ENCODE data around the gene NR1I2.
A peak's percentile ranks its signal among the peaks of the same experiment; 100 is the strongest.

Gene NR1I2

GRCh38 chr3:119826711-119827608 is 45.1 kb downstream of the NR1I2 start:
- DNase-seq = no peak

GRCh38 chr3:119829420-119829819 is 47.5 kb downstream of the NR1I2 start:
- DNase-seq = no peak

- no peak for DNase-seq
These were observed 49.1 kb downstream of the NR1I2 start for GRCh38 chr3:119831022-119831421.

- DNase-seq = peak; percentile 97
These were observed 50.1 kb downstream of the NR1I2 start for GRCh38 chr3:119831941-119832371.

GRCh38 chr3:119834754-119835370 is 53.0 kb downstream of the NR1I2 start:
- DNase-seq = no peak

- DNase-seq = no peak
These were observed 53.7 kb downstream of the NR1I2 start for GRCh38 chr3:119835556-119835955.

- DNase-seq = no peak
These were observed 60.0 kb downstream of the NR1I2 start for GRCh38 chr3:119841808-119842471.

- no peak for DNase-seq
These were observed 67.2 kb downstream of the NR1I2 start for GRCh38 chr3:119849126-119849525.

- no peak for DNase-seq
These were observed 74.8 kb downstream of the NR1I2 start for GRCh38 chr3:119856695-119857094.

GRCh38 chr3:119858957-119859356 is 77.1 kb downstream of the NR1I2 start:
- no peak for DNase-seq

- no peak for DNase-seq
These were observed 77.8 kb downstream of the NR1I2 start for GRCh38 chr3:119859728-119860127.

- no peak for DNase-seq
These were observed 79.8 kb downstream of the NR1I2 start for GRCh38 chr3:119861681-119862080.

- no peak for DNase-seq
These were observed 80.7 kb downstream of the NR1I2 start for GRCh38 chr3:119862616-119863015.

GRCh38 chr3:119864476-119864875 is 82.6 kb downstream of the NR1I2 start:
- DNase-seq = no peak
